AG09309 (cell line): Measurements from ENCODE around the gene LPIN1.

Experiments
- DNase-seq: peaks from one replicate; pipeline ENCODE4 v3.0.0-alpha.2; 2010; ENCODE audit warnings: low read depth
- H3K4me3 ChIP-seq: 2 replicates; pipeline ENCODE4 v1.5.1; 2011; ENCODE audit warnings: mild to moderate bottlenecking, low read depth, low read length, moderate library complexity; ENCODE audit not compliant: control insufficient read depth
- TF ChIP-seq, protein P1 (sequence below): IDR thresholded peaks from 2 replicates; pipeline ENCODE4 v1.5.1; 2011; ENCODE audit warnings: mild to moderate bottlenecking, low read depth, low read length, inconsistent platforms; ENCODE audit not compliant: insufficient read depth, control insufficient read depth; ENCODE audit errors: missing control alignments

The LPIN1 gene

GRCh38 chr2:11876436-11876835 lies 130.0 kb downstream of the LPIN1 start:
- H3K4me3 ChIP-seq = no peak overlapping the region
- TF ChIP-seq, protein P1, sequence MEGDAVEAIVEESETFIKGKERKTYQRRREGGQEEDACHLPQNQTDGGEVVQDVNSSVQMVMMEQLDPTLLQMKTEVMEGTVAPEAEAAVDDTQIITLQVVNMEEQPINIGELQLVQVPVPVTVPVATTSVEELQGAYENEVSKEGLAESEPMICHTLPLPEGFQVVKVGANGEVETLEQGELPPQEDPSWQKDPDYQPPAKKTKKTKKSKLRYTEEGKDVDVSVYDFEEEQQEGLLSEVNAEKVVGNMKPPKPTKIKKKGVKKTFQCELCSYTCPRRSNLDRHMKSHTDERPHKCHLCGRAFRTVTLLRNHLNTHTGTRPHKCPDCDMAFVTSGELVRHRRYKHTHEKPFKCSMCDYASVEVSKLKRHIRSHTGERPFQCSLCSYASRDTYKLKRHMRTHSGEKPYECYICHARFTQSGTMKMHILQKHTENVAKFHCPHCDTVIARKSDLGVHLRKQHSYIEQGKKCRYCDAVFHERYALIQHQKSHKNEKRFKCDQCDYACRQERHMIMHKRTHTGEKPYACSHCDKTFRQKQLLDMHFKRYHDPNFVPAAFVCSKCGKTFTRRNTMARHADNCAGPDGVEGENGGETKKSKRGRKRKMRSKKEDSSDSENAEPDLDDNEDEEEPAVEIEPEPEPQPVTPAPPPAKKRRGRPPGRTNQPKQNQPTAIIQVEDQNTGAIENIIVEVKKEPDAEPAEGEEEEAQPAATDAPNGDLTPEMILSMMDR = no peak
- no peak for DNase-seq

DNA sequence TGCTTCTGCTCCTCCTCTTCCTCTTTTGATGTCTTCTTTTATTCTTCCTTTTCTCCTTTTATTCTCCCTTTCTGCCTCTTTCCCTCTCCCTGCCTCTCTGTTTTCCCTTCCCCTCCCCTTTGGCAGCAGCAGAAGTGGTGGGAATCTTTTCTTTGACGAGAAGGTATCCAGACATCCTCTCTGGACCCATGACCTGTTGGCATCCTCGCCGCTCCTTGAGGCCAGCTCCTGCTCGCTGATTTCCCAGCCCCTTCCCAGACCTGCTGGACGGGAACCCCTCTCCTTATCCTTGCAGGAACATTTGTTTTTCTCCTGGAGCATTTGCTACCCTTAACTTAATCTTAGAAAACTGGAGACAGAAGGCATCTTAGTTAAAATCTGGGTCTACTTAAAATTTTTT lies 130.5 kb downstream of the LPIN1 start:
- H3K4me3 ChIP-seq = no peak overlapping the region
- DNase-seq = no peak
- TF ChIP-seq, protein P1 = no peak
